NCI-H1930 (cell line): ENCODE results near the gene ARMC12.

Source experiments
- DNase-seq, 2 experiments: peaks; one replicate each; lab custom pipeline; 2025; lab: John Stamatoyannopoulos, UW

Gene ARMC12

DNA sequence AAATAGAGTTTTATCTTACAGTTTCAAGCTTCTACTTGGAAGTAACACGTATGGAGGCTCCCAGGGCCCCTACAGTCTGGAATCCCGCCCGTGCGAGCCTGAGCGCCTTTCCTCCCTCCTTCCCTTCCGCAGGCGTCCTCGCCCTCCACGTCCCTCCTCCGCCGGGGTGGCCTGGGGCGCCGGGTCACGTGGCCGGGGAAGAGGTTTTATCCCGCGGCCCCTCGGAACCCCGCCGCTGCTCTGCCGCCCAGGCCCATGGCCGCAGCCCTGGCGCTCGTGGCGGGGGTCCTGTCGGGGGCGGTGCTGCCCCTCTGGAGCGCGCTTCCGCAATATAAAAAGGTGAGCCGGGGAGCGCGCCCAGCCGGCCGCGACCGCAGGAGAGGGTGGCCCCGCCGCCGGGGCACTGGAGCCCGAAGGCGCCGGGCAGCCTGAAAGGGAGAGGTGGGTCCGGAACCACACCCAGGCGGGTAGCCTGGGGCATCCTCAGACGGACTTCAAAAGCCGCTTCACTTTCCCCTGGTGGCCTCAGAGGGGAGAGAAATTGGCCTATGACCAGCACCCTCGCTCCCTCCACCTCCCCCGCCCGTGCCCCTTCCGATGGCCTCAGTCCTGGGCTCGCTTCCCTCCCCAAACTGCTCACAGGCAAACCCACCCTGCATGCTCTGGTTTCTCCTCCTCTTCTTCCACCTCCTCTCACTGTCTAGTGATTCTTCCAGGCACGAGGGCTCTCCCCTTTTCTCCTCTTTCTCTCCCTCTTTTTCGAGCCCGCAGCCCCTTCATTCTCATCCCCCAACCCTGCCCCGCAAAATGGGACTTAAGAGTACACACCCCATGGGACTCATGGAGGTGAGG lies 39.8 kb downstream of the ARMC12 start, which contains the start of gene CLPSL2:
Gene CLPSL2 (plus strand): TSS at position 235 of the 852 bp plus-strand sequence. CDS start 21 bp downstream, at position 256.
- no peak for DNase-seq

DNA sequence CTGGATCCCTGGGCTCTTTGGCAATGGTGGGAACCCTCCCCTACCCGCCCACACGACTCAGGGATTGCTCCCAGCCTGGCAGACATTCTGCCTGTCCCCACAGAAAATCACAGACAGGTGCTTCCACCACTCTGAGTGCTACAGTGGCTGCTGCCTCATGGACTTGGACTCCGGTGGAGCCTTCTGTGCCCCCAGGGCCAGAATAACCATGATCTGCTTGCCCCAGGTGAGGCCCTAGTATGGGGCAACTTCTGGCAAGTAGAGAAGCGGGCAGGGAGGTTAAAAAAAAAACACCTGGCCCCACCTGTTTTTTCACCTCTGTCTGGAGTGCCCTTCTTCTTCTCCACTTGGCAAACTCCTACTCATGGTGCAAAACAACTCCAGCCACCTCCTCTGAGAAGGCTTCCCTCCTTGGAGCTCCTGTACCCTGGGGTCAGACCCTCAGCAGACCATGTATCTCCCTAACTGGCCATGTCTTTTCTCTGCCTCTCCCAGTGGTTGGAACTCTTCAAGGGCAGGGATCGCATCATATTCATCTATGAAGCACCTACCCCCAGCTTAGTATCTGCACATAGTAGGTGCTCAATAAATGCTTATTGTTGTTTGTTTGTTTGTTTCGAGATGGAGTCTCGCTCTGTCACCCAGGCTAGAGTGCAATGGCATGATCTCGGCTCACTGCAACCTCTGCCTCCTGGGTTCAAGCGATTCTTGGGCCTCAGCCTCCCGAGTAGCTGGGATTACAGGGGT lies 40.7 kb downstream of the ARMC12 start:
- DNase-seq, result no peak

DNA sequence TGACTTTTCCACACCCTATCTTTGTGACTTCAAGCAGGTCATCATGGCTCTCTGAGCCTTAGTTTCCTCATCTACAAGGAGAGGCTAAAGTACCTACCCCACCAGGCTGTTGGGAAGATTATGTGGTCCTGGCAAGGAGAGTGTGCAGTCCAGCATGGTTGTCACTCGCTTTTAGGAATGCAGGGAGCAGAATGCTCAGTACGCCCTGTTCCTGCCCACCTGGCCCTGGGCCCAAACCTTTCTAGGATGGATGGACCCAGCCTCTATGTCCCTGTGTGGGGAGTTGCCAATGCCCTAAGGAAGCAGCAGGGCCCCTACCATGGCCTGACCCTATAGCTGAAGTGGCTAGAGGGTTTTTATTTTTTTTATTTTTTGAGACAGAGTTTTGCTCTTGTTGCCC lies 41.6 kb downstream of the ARMC12 start:
- no peak for DNase-seq

DNA sequence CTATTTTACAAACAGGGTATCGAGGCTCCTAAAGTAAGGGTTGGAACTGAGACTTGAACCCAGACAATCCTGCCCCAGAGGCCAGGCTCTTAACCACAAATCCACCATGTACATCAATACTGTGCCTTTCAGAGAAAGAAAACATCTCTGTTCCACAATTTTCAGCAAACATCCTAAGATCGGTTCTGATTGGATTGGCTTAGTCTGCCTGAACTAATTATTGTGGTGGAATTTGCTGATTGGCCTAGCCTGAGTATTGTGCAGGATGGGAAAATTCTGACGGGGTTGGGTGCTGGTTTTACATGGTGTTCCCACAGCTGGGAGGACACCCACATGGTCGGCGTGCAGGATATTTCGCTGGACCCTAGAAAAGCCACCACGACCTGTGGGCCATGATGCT lies 43.9 kb downstream of the ARMC12 start, which contains the start of gene CLPSL1:
Gene CLPSL1 (plus strand): TSS at position 301 of the 400 bp plus-strand sequence. CDS start 92 bp downstream, at position 393.
- no peak for DNase-seq

DNA sequence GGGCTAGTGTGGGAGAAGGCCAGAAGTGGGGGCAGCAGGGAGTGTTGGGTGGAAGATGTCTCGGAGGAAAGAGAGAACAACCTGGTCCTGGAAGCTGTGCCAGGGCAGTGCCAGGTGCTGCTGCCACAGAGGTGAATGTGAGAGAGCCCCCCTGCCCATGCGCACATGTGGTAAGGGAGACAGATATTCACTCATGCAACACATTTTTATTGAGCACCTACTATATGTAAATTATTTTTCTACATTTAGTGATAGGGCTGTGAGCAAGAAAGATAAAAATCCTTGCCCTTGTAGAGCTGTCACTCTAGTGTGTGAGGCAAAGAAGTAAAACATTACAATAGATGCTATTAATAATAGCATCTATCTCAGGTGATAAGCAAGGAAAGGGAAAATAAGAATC lies 44.5 kb downstream of the ARMC12 start:
- DNase-seq, result no peak

DNA sequence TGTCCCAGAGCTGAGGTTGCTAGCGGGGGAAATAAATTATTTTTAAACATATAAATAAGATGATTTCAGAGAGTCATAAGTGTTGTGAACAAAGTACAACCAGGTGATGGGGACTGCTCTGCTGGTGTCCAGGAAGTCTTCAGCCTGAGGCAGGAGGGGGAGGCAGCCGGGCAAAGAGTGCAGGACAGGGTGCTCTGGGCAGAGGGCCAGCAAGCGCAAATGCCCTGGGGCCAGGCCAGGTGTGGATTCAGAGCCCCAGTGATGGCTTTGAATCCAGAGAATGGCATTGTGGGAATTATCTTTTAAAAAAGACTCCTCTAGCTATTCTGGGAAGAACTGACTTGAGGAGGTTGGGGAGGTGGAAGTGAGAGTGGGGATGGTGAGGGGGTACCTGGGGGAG lies 45.6 kb downstream of the ARMC12 start:
- no peak for DNase-seq

DNA sequence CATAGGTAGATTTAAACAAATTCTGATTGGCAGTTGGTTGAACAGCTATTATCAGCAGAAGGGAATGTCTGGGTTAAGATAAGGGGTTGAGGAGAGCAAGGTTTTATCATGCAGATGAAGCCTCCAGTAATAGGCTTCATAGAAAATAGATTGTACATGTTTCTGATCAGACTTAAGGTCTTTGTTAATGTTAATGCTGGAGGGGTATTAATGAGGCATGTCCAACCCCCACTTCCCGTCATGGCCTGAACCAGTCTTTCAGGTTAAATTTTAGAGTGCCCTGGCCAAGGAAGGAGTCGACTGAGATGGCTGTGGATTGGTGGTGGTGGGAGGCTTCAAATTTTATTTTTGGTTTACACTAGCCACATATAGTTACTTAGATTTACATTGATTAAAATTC lies 47.4 kb downstream of the ARMC12 start:
- no peak for DNase-seq

DNA sequence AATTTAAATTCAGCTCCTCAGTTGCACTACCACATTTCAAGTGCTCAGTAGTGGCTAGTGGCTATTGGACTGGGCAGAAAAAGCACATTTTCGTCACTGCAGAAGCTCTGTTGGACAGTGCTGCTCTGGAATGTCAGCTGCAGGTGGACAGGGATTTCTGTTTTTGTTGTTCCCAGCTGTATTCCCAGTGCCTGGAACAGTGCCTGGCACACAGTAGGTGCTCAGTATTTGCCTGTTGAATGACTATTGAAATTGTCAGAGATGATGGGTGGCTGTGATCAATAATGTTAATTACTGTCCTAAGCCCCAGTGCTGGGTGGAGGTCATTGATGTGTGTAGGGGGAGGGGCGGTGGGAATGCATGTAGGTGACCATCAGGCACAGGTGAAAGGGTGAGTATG lies 49.4 kb downstream of the ARMC12 start:
- DNase-seq, result no peak

DNA sequence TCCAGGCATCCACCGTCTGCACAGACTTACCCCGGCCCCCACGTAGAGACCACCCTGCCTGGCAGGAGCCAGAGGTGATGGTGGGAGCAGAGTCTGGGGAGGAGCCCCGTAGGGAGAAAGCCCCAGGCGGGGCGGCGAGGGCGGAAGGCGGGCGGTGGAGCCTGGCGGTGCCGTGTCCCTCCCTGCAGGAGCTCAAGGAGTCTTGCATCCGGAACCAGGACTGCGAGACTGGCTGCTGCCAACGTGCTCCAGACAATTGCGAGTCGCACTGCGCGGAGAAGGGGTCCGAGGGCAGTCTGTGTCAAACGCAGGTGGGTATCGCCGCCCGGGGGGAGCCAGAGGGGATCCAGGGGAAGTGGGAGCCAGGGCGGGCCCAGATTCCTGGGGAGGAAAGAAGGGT lies 50.0 kb downstream of the ARMC12 start:
- no peak for DNase-seq

DNA sequence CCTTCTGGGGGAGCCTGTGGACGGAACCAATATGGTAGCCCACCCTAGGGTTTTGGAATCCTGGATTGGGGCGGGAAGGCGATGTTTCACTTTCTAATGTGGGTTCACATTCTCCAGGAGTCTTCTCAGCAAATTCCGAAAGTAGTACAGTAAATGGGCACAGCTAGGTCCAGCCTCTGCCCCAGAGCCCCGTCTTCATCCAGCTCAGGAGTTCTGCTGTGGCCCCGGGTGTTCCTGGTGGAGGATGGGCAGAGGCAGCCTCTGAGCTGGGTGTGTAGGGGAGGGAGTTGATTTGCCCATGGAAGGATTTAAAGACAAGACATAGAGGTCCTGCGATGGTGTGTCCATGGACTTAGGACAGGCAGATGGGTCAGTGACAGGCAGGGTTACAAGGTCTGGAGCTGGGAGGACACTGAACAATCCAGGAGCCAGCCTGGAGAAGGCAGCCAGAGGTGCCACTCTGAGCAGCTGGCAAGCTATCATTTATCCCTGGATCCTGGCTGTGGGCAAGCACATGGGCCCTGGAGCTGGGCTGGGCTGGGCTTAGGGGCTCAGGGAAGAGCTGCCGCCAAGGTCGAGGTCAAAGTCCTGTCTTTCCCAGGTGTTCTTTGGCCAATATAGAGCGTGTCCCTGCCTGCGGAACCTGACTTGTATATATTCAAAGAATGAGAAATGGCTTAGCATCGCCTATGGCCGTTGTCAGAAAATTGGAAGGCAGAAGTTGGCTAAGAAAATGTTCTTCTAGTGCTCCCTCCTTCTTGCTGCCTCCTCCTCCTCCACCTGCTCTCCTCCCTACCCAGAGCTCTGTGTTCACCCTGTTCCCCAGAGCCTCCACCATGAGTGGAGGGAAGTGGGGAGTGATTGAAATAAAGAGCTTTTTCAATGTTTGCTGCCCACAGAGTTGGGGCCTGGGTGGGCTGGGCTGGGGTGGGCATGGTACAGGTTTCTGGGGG lies 50.7 kb downstream of the ARMC12 start:
- no peak for DNase-seq

DNA sequence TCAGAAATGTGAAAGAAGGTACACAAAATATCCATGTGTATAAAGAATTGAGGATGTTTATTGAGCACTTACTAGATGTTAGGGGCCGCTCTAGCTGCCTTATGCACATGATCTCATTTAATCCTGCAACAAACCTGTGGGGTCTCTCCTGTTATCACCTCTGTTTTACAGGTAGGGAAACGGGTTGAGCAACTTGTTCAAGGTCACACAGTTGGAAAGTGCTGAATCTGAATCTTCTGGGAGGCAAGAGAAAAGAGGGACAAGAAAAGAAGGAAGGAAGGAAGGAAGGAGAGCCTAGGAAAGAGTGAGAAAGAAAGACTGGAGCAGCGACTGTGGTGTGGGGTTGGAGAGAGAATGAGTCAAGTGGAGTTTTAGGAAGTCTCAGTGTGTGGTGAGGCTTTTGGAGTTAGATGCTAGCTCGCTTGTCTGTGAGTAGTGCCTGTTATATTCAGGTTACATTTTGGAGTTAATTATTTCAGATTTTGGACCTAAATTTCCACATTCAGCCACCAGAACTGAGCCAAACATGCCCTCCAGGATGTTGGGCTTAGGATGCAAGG lies 51.7 kb downstream of the ARMC12 start:
- no peak for DNase-seq

DNA sequence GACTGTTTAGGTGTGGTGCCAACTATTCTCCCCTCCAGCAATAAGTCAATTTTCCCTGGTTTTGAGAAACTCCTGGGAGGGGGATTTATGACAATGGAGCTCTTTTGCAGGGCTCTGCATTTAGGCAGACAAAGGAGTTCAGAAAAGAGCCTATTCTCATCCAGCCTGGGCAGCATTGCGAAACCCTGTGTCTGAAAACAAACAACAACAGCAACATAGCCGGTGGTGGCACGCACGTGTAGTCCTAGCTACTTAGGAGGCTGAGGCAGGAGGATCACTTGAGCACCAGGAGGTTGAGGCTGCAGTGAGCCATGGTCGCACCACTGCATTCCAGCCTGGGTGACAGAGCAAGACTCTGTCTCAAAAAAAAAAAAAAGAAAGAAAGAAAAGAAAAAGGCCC lies 53.9 kb downstream of the ARMC12 start:
- no peak for DNase-seq

DNA sequence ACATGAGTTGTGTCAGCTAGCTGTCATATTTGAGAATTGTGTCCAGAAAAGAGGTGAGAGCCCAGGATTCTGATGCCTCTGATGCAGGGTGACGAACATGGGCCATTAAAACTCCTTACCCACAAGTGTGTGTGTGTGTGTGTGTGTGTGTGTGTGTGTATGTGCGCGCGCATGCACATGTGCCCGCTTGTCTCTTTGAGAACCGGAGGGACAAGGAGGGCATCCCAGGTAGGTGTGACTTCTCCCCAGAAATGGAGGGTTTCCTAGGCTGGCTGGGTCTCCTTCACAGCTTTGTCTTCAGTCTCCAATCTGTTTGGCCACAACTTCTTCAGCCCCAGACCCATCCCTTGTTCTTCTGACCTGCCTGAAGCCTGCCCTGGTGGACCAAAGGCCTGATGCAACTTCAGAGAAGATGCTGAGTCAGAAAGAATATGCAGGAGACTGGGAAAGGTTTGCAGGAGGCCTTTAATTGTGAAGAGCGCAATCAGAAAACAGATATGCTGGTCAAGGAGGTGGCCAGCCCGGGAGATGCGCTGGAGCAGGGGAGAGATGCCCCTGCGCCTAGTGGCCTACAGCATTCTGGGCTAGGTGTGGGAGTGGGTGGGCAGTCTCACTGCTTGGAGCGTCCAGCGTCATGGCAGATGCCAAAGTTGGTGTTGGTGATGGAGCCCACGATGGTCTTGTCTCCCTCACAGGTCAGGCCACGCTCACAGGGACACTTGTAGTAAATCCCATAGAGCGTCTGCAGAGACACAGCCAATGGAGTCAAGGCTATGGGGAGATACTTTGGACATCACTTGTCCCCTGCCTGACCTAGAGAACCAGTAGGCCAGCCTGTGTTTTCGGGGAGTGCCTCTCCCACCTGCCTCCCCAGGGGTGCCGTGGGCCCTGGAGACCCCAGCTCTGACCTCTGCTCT lies 58.0 kb downstream of the ARMC12 start:
- DNase-seq, result no peak

DNA sequence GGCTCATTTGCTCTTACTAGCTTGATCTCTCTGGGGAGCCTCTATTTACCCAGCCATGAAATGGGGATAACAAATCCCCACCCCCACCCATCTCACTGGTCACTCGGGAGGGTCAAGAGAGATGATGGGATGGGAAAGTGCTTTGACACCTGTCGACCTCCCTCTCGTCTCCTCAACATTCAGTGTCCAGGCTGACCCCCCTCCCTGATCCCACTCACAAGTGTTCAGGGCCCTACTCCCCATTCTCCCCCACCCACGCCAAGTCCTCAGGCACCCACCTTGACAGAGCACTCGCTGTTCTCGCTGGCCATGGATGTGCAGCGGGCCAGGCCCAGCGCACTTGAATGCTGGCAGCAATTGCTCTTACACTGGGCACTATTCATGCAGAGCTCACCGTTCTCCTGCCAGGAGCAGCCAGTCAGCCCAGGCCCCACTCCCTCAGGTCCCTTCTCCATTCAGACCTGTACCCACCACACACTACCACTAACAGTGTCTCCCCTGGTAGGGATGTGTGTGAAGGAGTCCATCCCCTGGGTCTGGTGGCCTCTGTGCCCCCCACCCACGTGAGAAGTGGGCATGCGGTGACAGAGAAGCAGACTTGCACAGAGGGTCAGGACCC lies 58.7 kb downstream of the ARMC12 start:
- DNase-seq, result no peak

DNA sequence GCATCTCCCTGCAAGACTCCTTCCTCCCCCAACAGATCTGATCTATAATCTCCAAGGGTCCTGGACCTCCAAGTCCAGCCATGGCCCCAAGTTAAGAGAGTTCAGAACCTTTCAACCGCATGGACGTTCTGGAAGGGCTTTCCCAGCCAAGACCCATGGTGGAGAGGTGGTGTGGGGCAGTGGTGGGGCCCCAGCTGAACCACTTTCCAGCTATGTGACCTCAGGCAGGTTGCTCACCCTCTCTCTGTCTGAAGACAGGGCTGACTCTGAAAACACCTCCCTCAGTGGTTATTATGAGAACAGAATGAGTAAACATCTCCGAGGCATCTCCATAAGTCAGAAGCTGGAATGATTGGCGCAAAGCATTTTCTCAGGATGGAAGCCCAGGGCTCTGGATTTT lies 59.4 kb downstream of the ARMC12 start:
- no peak for DNase-seq

DNA sequence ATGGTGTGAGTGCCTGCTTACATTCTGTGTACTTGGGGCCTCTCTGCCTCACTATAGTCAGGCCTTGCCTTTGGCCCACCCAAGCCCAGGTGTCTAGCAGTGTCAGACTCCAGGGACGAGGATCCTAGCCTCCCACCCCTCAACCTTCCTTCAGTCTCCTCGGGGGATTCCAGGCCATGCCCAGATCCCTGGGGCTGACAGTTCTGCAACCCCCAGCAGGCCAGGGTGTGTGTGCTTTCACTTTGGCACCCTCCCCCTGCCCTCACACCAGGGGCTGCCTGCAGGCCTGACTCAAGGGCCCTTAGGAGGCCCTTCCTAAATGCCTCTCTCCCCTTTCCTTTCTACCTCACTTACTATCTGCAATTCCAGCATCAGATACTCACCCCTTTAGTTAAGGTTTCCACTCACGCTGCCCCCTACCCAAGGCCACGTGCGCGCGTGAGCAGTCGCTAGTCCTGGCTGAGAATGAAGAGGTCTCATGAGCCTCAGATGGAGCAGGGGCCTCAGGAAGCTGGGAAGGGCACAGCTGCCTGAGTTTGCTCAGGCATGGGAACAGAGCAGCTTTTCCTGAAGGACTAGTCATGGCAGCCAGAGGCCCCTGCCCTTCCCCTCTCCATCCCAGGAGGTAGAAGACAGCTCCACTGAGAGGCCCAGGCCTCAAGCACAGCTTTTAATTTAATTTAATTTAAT lies 61.1 kb downstream of the ARMC12 start:
- no peak for DNase-seq
